ENCODE data around the gene CER1.
"Not testable (repeated sequence)": the region's sequence is repeated elsewhere in the genome, so short reads cannot be mapped to it uniquely, and the experiment has no call there.

Gene CER1

DNA sequence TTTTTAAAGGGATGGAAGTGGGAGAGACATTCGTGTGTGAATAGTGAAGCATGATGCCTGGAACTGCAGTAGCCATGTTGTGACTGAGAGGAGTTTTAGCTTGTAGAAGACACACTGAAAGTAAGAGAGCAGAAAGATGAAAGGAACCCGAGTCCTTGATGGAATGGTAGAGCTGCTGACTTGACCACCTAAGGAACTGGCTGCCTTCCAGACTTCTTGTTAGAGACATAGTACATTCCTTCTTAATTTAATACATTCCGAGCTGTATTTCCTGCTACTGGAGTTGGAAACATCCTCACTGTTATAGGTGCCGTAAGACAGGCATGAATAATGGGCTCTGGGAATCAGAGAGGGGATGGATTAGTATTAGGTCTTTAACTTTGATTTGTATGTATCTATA is 7.4 kb downstream of the CER1 start:
- no peak for DNase-seq (ENCODE audit: low read depth, low spot score)

DNA sequence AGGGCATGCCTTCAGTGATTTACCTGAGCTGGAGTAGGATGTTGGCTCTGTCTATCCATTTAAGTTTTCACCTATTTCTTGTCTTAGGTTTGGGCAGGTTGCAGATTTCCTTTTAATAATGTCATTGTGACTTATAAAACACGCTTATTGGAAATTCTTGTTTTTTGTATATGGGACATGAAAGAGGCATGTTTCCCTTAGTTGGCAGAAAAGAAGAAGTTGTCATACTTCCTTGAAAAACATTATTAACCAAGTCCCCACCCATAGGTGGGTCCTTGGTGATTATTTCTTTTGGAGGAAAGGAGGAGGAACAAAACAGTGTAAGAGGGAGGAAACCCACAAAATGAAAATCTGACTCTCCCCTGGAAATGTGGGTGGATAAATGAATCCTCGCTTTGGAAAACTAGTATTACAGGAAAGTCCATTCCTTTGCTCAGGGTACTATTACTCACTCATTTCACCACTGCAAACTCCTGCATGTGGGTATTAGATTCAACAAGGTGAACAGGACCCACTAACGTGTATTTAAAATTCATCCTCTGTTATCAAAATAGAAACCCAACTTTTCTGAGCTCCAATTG is 9.3 kb downstream of the CER1 start:
- no peak for DNase-seq (ENCODE audit: low read depth, low spot score)

DNA sequence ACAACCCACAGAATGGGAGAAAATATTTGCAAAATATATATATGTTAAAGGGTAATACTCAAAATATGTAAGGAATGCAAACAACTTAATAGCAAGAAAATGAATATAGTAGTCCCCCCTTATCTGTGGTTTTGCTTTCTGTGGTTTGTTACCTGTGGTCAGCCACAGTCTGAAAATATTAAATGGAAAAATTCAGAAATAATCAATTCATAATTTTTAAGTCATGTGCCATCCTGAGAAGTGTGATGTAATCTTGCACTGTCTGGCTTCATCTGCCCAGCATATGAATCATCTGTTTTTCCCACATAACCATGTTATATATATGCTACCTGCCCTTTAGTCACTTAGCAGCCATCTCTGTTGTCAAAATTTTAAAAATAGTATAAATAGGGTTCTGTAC is 11.7 kb downstream of the CER1 start:
- no peak for DNase-seq (ENCODE audit: low read depth, low spot score)

DNA sequence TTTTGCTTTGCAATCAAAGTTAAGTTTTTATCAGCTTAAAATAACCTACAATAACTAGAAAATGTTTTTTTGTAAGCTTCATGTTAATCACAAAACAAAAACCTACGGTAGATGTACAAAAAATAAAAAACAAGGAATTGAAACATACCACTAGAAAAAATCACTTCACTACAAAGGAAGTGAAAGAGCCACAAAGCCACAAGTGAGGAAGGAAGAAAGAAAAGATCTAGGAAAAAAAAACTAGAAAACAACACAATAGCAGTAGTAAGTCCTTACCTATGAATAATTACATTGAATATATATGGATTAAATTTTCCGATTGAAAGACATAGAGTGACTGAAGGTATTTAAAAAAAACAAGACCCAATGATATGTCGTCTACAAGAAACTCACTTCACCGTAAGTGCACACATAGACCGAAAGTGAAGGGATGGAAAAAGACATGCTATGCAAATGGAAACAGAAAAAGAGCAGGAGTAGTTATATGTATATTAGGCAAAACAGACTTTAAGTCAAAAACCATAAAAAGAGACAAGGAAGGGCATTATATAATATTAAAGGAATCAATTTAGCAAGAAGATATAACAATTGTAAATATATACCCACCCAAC is 15.9 kb downstream of the CER1 start:
- no peak for DNase-seq (ENCODE audit: low read depth, low spot score)

DNA sequence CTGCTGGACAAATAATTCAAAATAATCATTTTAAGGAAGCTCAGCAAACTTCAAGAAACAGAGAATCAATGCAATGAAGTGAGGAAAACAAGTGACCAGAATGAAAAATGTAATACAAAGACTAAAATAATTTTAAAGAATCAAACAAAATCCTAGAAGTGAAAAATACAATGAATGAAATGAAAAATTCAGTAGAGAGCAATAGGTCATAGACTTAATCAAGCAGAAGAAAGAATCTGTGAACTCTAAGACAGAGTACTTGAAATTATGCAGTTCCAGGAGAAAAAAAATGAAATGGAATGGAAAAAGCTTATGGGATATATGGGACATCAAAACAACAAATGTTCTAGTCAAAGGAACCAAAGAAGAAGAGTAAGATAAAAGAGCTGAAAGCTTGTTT is 17.5 kb downstream of the CER1 start:
- DNase-seq (ENCODE audit: low read depth, low spot score) = no peak

DNA sequence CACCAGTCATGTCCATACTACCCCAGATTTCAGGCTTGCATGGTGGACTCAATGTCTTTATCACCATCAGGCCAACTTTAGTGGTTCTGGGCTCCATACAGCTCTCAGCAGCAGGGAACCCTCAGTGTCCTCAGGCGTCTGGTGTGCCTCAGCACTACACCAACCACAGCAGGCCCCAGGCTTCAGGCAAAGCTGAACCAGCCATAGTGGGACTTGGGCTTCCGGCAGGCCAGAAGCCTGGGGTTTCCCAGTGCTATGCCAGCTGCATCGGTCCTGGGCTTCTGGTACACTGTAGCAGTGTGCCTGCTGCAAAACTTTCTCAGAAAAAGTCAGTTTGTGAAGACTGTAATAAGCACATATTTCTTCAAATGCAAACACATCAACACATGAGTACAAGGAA is 18.3 kb downstream of the CER1 start:
- DNase-seq (ENCODE audit: low read depth, low spot score) = no peak

DNA sequence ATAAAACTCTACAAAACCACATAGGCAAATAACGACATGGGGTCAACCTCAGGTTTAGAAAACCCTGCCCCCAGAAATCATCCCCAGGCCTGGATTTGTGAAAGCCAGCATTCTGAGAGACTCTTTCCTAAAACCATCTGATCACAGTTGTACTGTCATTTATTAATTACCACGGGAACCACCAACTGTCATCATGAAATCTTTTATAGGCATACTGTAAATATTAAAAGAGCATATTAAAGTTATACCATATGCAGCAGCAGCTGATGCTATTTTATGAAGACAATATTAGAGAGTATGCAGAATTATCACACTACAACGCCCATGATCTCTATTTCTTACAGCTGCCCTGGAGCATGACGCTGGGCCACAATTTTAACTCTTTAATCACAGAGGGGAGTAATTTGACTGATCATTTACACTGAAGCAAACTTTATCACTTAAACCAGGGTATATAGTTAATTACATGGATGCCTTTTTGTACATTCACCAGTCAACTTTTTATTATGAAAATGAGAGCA is 20.3 kb downstream of the CER1 start:
- DNase-seq (ENCODE audit: low read depth, low spot score) = no peak

DNA sequence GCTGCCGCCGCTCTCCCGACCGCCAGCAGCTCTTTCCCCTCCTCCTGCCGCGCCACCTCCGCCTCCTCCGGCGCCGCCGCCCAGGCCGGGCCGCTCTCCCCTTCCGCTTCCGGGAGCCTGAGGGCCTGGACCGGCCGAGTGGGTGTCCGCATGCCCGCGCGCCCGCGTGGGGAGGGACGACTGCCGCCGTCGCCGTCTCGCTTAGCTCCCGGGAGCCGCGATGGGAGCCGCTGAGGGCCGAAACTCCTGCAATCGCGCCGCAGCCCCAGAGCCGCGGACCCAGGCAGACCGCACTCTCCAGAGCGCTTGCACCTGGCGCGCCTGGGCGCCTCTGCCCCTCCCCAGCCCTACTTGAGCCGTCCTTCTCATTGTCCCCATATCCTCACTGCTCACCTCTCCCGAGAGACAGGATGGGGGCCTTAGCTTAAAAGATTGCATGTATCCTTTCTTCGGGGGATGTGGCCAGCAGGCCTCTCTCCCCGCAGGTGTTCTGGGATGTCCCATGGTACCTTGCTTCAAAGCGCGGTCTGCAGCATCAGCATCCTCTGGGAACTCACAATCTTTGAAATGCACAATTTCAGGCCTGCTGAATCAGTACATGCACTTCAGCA is 29.2 kb downstream of the CER1 start, which contains the start of gene ZDHHC21:
Gene ZDHHC21, minus strand, starts transcription at position 182 of the 611 bp plus-strand sequence. CDS start 19,092 bp downstream, outside the sequence.
- peak; percentile 15 for DNase-seq (ENCODE audit: low read depth, low spot score)

DNA sequence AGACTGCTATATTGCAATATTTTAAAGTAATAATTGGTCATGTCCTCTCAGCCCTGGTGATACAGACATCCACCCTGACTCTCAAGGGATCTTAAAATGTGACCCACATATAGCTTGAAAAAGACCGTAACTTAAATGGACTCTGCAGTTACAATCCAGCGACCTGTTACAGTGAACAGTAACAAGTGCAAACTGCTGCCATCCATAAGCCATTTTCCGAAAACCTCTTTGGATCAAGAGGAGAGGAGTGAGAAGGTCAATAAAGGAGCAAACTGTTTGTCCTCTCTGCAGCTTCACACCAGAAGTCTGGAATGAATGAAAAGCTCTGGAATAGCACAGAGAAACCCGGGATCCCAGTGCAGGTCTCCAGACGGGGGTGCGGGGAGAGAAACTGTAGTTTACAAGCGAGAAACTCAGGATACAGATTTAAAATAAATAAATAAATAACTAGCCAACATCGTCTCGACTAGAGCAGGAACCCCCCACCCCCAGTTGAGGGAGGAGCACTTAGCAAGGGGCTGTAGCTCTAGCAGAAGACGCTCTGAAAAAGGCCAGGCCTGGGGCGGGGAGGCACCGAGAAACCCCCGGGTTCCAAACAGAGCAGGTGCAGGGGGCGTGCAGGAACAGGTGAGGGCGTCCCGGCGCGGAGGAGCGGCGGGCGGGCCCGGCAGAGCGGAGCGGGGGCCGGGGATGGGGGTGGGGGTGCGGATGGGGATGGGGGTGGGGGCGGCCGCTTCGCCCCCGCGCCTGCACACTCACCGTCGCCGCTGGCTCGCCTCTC is 29.9 kb downstream of the CER1 start:
- no peak for DNase-seq (ENCODE audit: low read depth, low spot score)

DNA sequence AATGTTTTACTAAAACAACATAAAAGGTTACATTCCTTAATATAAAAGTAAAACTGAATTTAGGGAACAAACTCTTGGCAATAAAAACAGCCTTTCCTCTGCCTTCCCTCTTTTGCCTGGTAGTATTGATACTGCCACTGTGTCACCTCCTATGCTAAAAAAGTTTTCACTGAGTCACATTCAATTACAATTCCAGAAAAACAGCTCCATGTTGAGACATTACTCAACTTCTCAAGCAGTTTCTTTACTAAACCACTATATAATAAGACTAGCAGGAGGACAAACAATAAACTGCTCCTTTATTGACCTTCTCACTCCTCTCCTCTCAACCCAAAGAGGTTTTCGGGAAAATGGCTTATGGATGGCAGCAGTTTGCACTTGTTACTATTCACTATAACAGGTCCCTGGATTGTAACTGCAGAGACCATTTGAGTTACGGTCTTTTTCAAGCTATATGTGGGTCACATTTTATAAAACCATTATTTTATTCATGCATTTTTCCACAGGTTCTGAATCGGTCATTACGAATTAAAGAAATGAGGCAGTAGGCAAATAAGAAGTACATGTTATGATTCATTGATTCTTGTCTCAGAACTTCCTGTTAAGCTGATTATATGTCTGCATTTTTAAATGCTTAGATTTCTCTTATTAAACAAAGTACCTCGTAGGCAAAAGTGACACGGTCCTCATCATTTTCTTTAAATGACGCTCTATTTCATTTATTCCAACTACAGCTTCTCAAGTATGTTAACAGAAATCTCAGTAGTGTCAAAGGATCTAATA is 31.4 kb downstream of the CER1 start:
- no peak for DNase-seq (ENCODE audit: low read depth, low spot score)

DNA sequence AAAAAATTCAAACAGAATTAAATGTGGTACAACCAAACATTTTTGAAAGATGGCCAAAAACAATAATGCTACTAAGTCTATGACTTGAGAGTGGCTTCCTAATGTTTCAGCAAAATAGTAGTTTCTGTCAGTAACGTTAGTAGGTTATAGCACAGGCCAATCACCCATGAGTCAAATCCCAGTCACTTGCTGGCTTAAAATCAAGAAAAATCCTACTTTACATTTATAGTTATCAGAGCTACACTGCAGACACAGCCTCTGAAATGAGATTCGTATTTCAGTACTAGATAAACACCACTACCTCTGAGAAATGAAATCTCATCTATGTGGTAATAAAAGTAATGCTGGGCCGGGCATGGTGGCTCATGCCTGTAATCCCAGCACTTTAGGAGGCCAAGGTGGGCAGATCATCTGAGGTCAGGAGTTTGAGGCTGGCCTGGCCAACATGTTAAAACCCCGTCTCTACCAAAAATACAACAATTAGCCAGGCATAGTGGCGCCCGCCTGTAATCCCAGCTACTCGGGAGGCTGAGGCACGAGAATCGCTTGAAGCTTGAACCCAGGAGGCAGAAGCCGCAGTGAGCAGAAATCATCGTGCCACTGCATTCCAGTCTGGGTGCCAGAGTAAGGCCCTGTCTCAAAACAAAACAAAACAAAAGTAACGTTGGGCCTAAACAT is 35.4 kb downstream of the CER1 start:
- DNase-seq (ENCODE audit: low read depth, low spot score) = no peak

DNA sequence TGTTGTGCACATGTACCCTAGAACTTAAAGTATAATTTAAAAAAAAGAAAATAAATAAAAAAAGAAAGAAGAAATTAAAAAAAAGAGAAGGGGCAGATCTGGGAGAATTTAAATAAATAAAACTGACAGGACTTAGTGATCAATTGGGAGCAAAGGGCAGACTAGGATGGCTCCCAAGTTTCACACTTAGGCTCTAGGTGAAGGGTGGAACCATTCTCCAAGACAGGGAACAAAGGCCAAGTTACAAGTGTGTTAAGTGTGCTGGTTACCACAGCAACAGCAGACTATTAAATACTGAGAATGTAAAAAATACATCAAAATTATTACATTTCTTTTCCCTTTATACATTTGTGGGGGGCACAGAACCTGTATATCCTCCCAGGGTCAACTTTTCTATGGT is 36.4 kb downstream of the CER1 start:
- no peak for DNase-seq (ENCODE audit: low read depth, low spot score)

DNA sequence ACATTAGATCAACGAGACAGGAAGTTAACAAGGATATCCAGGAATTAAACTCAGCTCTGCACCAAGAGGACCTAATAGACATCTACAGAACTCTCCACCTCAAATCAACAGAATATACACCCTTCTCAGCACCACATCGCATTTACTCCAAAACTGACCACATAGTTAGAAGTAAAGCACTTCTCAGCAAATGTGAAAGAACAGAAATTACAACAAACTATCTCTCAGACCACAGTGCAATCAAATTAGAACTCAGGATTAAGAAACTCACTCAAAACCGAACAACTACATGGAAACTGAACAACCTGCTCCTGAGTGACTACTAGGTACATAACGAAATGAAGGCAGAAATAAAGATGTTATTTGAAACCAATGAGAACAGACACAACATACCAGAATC is 39.9 kb downstream of the CER1 start:
- DNase-seq (ENCODE audit: low read depth, low spot score) = not testable (repeated sequence)

DNA sequence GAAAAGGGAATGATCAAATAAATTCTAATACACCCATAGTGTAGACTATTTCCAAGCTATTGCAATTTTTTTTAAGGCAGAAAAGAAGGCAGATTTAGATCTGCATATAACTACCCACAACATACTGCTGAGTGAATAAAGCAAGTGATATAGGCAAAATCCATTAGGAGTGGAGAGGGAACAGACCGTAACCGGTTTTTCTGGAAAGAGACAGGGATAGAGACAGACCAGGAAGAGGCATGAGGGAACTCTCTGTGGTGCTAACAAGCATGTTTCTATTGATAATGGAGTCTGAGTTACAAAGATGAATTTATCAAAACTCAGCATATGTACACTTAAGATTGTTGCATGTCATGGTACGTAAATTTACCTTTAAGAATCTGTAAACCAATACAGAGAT is 43.8 kb downstream of the CER1 start:
- DNase-seq (ENCODE audit: low read depth, low spot score) = no peak

DNA sequence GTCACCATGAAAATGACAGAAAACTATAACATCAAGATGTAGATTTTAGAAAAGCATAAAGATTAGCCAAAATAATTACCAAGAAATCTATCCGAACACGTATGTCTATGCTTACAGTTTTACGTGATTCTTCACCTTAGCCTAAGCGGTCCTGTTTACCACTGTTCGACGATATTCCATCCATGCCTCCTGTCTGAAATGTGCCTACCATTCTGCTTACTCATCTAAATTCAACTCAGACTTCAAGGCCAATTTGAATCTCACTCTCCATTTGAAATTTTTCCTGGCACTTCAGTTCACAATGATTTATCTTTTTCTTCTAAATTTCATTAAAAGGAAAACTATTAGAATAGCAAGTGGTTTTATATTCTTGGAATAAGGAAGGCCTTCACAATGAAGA is 44.7 kb downstream of the CER1 start:
- no peak for DNase-seq (ENCODE audit: low read depth, low spot score)

DNA sequence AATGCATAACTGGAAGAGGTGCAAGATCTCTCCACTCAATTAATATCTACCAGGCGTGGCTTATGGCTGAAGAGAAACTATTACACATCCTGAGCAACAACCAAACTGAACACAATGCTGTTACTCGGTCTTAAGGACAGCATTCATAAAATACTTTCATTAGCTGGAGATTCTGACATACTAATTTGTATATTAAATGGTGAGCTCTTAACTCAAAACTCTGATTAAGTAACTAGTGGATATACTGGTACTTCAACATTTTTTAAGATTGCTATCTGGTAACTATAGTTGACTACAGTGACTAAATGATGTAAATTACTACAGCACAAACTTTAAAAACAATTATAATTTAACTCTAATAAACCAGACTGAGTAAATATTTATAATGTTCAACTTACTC is 45.1 kb downstream of the CER1 start:
- DNase-seq (ENCODE audit: low read depth, low spot score) = no peak

DNA sequence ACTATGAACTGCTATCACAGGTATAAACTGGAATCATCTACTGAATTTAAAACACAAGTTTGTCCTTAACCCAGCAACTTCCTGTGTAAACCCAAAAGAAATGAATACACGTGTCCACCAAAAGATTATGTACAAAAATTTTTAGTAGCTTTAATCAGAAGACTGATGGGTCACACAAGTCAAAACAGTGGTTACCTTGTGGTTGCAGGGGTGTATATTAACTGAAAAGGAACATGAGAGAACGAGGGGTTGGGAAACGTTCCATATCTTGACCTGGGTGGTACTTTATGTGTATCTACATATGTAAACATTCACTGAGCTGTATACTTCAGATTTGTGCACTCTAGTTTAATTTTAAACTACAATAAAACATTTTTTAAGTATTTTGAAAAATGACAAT is 47.9 kb downstream of the CER1 start:
- DNase-seq (ENCODE audit: low read depth, low spot score) = no peak

DNA sequence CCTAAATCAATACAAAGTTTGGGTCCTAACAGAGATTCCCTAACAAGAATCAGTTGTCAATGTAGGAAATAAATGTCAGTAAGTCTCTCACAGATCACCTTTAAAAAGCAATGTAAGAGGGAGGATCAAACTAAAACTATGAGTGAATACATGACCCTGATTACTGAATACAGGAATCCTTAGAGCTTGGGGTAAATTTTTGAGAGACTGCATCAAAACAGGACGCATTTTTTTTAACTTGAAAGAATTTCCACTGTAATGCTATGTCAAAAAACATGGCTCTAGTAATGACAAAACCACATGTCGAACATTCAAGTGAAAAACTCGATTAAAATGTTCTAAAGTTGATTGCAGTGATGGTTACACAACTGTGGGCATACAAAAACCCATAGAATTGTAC is 51.2 kb downstream of the CER1 start:
- no peak for DNase-seq (ENCODE audit: low read depth, low spot score)

DNA sequence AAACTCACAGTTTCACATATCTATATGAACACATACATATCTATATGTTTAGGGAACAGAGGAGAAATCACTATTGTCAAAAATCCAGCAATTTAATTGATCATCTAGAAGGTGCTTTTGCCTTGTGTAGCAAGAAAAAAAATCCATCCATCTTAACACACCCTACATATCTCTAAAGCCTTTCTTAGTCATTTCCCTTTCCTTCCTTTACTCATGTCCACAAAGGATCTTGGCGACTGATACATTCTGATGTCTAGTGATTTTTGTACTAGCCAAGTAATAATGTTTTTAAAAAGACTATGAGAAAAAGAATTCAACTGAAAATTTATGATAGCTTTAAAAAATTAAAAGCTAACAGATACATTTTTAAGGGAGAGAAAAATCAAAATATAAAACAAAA is 51.8 kb downstream of the CER1 start:
- no peak for DNase-seq (ENCODE audit: low read depth, low spot score)
